ENCODE results near the gene SEMA5A. TPM values are rescaled to one million over a fixed set of nuclear protein-coding genes. Genes with fewer than 3 reads are reported as not detected.

The SEMA5A gene
- total RNA-seq, 2 experiments from 2014 or later = 0.12 TPM

- no peaks in the 10 kb centered on the region for H3K4me1 Mint-ChIP-seq
- H3K27ac Mint-ChIP-seq = no peak overlapping the region
- H3K4me3 Mint-ChIP-seq = no peak overlapping the region
- no peaks in the 10 kb centered on the region for H3K36me3 Mint-ChIP-seq (ENCODE audit: low read depth)
- peaks cover 6% of the 10 kb centered on the region for H3K9me3 Mint-ChIP-seq
- POLR2A ChIA-PET = no interaction called here
- no peak for DNase-seq
- no peaks in the 10 kb centered on the region for H3K27me3 Mint-ChIP-seq
- CTCF ChIA-PET = no interaction called here
Observed at GRCh38 chr5:9338796-9339195, 207.1 kb downstream of the SEMA5A start.

GRCh38 chr5:9337928-9338595, 207.8 kb downstream of the SEMA5A start:
- POLR2A ChIA-PET = no interaction called here

GRCh38 chr5:9335754-9336495, 209.9 kb downstream of the SEMA5A start:
- Mint-ChIP-seq H3K27ac (no peak overlapping the region), H3K4me3 (no peak overlapping the region), H3K9me3 (peaks cover 6% of the 10 kb centered on the region), H3K27me3 (no peaks in the 10 kb centered on the region), H3K36me3 (ENCODE audit: low read depth) (no peaks in the 10 kb centered on the region), H3K4me1 (no peaks in the 10 kb centered on the region)
- ChIA-PET POLR2A (no interaction called here), CTCF (no interaction called here)
- DNase-seq = no peak

More at GRCh38 chr5:9337928-9338595, 207.8 kb downstream of the SEMA5A start:
- Mint-ChIP-seq H3K36me3 (ENCODE audit: low read depth) (no peaks in the 10 kb centered on the region), H3K27me3 (no peaks in the 10 kb centered on the region), H3K4me3 (no peak overlapping the region), H3K4me1 (no peaks in the 10 kb centered on the region), H3K9me3 (peaks cover 6% of the 10 kb centered on the region), H3K27ac (no peak overlapping the region)
- no peak for DNase-seq
- CTCF ChIA-PET = no interaction called here

- Mint-ChIP-seq H3K36me3 (ENCODE audit: low read depth) (no peaks in the 10 kb centered on the region), H3K27me3 (no peaks in the 10 kb centered on the region), H3K4me3 (no peak overlapping the region), H3K27ac (no peak overlapping the region), H3K4me1 (no peaks in the 10 kb centered on the region), H3K9me3 (peaks cover 6% of the 10 kb centered on the region)
- CTCF ChIA-PET = no interaction called here
- no peak for DNase-seq
- POLR2A ChIA-PET = no interaction called here
Observed at GRCh38 chr5:9335269-9335668, 210.6 kb downstream of the SEMA5A start.

- Mint-ChIP-seq H3K27me3 (no peaks in the 10 kb centered on the region), H3K27ac (no peak overlapping the region), H3K4me3 (no peak overlapping the region), H3K36me3 (ENCODE audit: low read depth) (no peaks in the 10 kb centered on the region), H3K9me3 (peaks cover 6% of the 10 kb centered on the region), H3K4me1 (no peaks in the 10 kb centered on the region)
- no peak for DNase-seq
- POLR2A ChIA-PET = no interaction called here
- CTCF ChIA-PET = no interaction called here
Observed at GRCh38 chr5:9332026-9332425, 213.8 kb downstream of the SEMA5A start.

- peaks cover 6% of the 10 kb centered on the region for H3K9me3 Mint-ChIP-seq
- no peak for DNase-seq
- H3K36me3 Mint-ChIP-seq (ENCODE audit: low read depth) = no peaks in the 10 kb centered on the region
- H3K27me3 Mint-ChIP-seq = no peaks in the 10 kb centered on the region
- ChIA-PET POLR2A (no interaction called here), CTCF (no interaction called here)
- no peak overlapping the region for H3K4me3 Mint-ChIP-seq
- no peak overlapping the region for H3K27ac Mint-ChIP-seq
- no peaks in the 10 kb centered on the region for H3K4me1 Mint-ChIP-seq
Observed at GRCh38 chr5:9331372-9331771, 214.5 kb downstream of the SEMA5A start.

GRCh38 chr5:9329125-9329524, 216.8 kb downstream of the SEMA5A start:
- H3K4me3 Mint-ChIP-seq = no peak overlapping the region
- ChIA-PET CTCF (no interaction called here), POLR2A (no interaction called here)
- DNase-seq = no peak
- H3K27ac Mint-ChIP-seq = no peak overlapping the region
- H3K27me3 Mint-ChIP-seq = no peaks in the 10 kb centered on the region
- H3K36me3 Mint-ChIP-seq (ENCODE audit: low read depth) = no peaks in the 10 kb centered on the region
- peaks cover 2% of the 10 kb centered on the region for H3K9me3 Mint-ChIP-seq
- H3K4me1 Mint-ChIP-seq = no peaks in the 10 kb centered on the region

- Mint-ChIP-seq H3K4me3 (no peak overlapping the region), H3K27me3 (no peaks in the 10 kb centered on the region), H3K4me1 (no peaks in the 10 kb centered on the region), H3K36me3 (ENCODE audit: low read depth) (no peaks in the 10 kb centered on the region), H3K27ac (no peak overlapping the region), H3K9me3 (peaks cover 2% of the 10 kb centered on the region)
- ChIA-PET POLR2A (no interaction called here), CTCF (no interaction called here)
- no peak for DNase-seq
Observed at GRCh38 chr5:9325549-9325948, 220.3 kb downstream of the SEMA5A start.

- H3K36me3 Mint-ChIP-seq (ENCODE audit: low read depth) = no peaks in the 10 kb centered on the region
- DNase-seq = no peak
- POLR2A ChIA-PET = no interaction called here
- H3K4me3 Mint-ChIP-seq = no peak overlapping the region
- CTCF ChIA-PET = no interaction called here
- no peaks in the 10 kb centered on the region for H3K27me3 Mint-ChIP-seq
- no peak overlapping the region for H3K27ac Mint-ChIP-seq
- H3K4me1 Mint-ChIP-seq = no peaks in the 10 kb centered on the region
- peaks cover 2% of the 10 kb centered on the region for H3K9me3 Mint-ChIP-seq
Observed at GRCh38 chr5:9324348-9325077, 221.4 kb downstream of the SEMA5A start.

- Mint-ChIP-seq H3K4me3 (no peak overlapping the region), H3K4me1 (no peaks in the 10 kb centered on the region), H3K36me3 (ENCODE audit: low read depth) (no peaks in the 10 kb centered on the region), H3K9me3 (no peaks in the 10 kb centered on the region), H3K27me3 (no peaks in the 10 kb centered on the region), H3K27ac (no peak overlapping the region)
- DNase-seq = no peak
- CTCF ChIA-PET = no interaction called here
- POLR2A ChIA-PET = no interaction called here
Observed at GRCh38 chr5:9320652-9321051, 225.2 kb downstream of the SEMA5A start.

GRCh38 chr5:9318031-9318430, 227.8 kb downstream of the SEMA5A start:
- ChIA-PET CTCF (no interaction called here), POLR2A (no interaction called here)
- no peaks in the 10 kb centered on the region for H3K4me1 Mint-ChIP-seq
- H3K27ac Mint-ChIP-seq = no peak overlapping the region
- DNase-seq = no peak
- no peaks in the 10 kb centered on the region for H3K27me3 Mint-ChIP-seq
- H3K4me3 Mint-ChIP-seq = no peak overlapping the region
- no peaks in the 10 kb centered on the region for H3K36me3 Mint-ChIP-seq (ENCODE audit: low read depth)
- H3K9me3 Mint-ChIP-seq = no peaks in the 10 kb centered on the region

GRCh38 chr5:9316733-9317132, 229.1 kb downstream of the SEMA5A start:
- ChIA-PET POLR2A (no interaction called here), CTCF (no interaction called here)
- Mint-ChIP-seq H3K27ac (no peak overlapping the region), H3K9me3 (no peaks in the 10 kb centered on the region), H3K4me3 (no peak overlapping the region), H3K27me3 (no peaks in the 10 kb centered on the region), H3K4me1 (no peaks in the 10 kb centered on the region), H3K36me3 (ENCODE audit: low read depth) (no peaks in the 10 kb centered on the region)
- no peak for DNase-seq

GRCh38 chr5:9316041-9316440, 229.8 kb downstream of the SEMA5A start:
- no peaks in the 10 kb centered on the region for H3K27me3 Mint-ChIP-seq
- CTCF ChIA-PET = no interaction called here
- no peaks in the 10 kb centered on the region for H3K4me1 Mint-ChIP-seq

More at GRCh38 chr5:9316041-9316440, 229.8 kb downstream of the SEMA5A start:
- no peak overlapping the region for H3K27ac Mint-ChIP-seq
- POLR2A ChIA-PET = no interaction called here
- DNase-seq = no peak
- H3K4me3 Mint-ChIP-seq = no peak overlapping the region
- no peaks in the 10 kb centered on the region for H3K9me3 Mint-ChIP-seq
- no peaks in the 10 kb centered on the region for H3K36me3 Mint-ChIP-seq (ENCODE audit: low read depth)
